Kidney tubule cell (primary cell): Measurements from ENCODE around the gene PARP1.

Source experiments
- DNase-seq: peaks from one replicate; pipeline ENCODE4 v3.0.0-alpha.2; 2018; ENCODE audit warnings: low spot score

Gene PARP1

GRCh38 chr1:226373376-226373775 lies 34.5 kb downstream of the PARP1 start:
- no peak for DNase-seq

GRCh38 chr1:226372885-226373284 lies 35.0 kb downstream of the PARP1 start:
- no peak for DNase-seq

DNA sequence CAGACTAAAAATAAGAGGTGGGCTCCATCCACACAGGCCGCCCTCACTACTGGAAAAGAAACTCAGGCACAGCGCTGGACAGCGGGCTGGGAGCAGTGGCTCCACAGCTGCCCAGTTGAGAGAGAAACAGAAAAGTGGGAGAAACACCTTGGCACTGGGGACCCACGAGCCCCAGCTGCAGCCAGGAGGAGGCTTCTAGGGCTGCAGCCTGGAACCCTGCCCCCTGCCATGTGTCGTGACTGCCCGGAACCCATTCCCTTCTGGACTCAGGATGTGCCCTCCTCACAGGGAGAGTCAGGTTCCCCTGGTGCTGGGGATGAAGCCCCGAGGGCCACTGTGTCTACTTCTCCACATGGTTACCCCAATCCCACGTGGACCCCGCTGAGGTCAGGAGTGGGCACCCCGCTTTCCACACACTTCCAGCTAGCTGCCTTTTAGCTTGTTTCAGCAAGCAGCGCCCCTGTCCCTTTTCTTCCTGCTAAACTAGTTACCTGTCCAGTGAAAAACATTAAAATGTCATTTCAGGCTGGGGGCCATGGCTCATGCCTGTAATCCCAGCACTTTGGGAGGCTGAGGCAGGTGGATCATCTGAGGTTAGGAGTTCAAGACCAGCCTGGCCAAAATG lies 35.9 kb downstream of the PARP1 start:
- DNase-seq = no peak

DNA sequence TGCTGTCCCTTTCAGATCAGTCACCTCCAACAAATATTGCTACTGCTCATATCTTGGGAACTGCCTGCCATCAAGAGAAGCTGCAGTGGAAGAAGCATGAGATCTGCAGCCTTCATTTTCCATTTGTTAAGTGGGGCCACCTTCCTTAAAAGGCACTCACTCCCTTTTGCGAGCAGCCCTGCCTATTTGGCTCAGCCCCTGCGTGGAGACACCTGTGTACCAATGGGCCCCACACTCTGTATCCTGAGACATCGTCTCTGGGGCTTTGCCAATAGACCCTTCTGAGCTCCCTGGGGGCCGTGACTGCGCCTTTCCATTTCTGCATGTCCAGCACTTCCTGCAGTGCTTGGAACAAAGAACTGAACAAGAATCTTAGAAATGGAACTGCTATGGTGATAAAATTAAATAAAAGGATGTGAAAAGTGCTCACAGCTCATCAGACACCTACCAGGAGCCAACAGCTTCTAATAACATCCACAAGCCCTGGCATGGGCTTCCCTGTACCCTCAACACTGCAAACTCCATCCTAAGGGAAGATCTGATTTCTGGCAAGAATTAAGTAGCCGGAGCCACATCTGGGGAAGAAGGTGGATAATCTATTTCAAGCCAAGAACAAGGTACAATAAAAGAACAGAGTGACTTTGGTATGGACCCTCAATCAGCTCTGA lies 36.7 kb downstream of the PARP1 start:
- no peak for DNase-seq

- peak; percentile 29 for DNase-seq
Observed at GRCh38 chr1:226370144-226370923, 37.6 kb downstream of the PARP1 start.

GRCh38 chr1:226369110-226369509 lies 38.8 kb downstream of the PARP1 start:
- DNase-seq = no peak

DNA sequence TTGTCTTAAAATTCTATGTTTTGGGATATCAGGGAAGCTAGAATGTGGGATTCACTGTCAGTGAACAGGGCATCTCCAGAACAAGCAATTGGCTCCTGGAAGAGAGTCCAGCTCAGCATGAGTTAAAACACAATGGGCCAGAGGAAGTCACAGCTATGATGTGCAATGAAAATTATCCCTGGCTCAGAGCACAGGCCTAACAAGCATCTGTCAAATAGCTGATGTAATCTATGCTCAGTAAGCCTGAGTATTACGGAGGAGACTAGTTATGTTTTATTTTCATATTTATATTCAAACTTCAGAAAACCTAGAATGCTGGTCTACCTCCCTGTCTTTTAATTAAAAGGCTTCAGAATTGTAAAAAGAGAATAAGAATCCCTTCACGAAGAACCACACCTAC lies 41.6 kb downstream of the PARP1 start:
- no peak for DNase-seq

- peak; percentile 82 for DNase-seq
Observed at GRCh38 chr1:226365831-226366231, 42.1 kb downstream of the PARP1 start.

- DNase-seq = no peak
Observed at GRCh38 chr1:226364901-226365565, 42.9 kb downstream of the PARP1 start.

DNA sequence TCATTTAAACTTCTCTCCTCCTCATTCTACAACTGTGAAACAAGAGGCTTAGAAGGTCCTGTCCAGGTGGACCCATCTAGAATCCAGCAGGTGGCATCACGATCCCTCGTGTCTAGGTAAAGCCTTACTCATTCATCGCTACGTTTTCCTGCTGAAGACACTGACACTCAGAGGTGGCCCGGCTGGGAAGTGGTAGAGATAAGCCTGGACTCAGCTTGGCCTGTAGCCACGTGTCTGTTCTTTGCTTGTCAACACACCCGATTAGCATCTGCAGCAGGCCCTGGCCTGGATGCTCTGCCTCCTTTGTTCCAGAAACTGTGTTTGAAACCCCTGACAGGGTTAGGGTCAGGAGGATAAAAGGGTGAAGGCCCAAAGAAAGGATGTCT lies 43.4 kb downstream of the PARP1 start:
- DNase-seq = no peak

GRCh38 chr1:226363801-226364513 lies 43.9 kb downstream of the PARP1 start:
- no peak for DNase-seq

DNA sequence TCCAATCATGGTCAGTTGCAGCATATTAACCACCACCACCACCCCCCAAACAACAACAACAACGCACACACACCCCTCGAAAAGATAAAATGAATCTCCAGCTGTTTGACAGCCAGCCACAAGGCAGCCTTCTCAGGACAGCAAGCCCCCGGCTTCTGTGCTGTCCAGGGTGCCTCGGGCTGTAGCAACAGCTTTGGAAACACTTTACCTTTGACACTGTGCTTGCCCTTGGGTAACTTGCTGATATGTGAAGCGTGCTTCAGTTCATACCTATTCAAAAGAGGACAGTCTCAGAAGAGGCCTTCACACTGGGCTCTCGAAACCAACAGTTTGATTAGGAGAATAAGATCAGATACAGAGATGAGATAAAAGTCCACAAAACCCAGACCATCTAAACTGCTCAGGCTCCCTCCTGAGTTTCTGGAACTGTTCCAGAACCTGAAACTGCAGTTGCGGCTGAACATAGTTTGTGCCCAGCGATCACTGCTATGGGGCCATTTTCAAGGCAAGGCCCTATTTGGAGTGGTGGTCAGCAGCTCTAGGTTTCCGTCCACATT lies 44.9 kb downstream of the PARP1 start:
- no peak for DNase-seq

GRCh38 chr1:226362361-226362760 lies 45.5 kb downstream of the PARP1 start:
- no peak for DNase-seq

GRCh38 chr1:226360106-226360746 lies 47.7 kb downstream of the PARP1 start:
- DNase-seq = no peak

- DNase-seq = no peak
Observed at GRCh38 chr1:226357416-226357815, 50.5 kb downstream of the PARP1 start.

GRCh38 chr1:226355669-226356551 lies 52.0 kb downstream of the PARP1 start:
- DNase-seq = no peak

GRCh38 chr1:226355016-226355415 lies 52.9 kb downstream of the PARP1 start:
- DNase-seq = no peak

- DNase-seq = no peak
Observed at GRCh38 chr1:226353698-226354525, 54.0 kb downstream of the PARP1 start.

DNA sequence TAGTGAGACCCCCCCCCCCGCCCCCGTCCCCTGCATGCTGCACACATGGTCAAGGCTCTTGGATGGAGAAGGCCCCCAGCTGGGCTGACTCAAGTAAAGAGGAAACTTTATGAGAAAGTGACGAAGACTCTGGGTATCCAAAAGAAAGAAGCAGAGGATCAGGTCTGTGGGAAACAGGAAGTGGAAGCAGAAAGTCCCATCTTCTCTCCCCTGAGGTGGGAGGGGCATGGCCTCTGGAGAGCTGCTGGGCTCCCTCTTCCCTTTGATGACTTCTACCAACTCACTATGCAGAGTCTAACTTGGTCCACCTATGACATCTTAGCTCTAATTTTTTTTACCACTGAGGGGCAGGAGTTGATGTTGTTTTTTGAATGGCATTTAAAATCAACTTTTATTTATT lies 56.2 kb downstream of the PARP1 start:
- no peak for DNase-seq
